CD4-positive, CD25-positive, alpha-beta regulatory T cell (primary cell): ENCODE data around the gene SNTB2. TPM values are rescaled to one million over a fixed set of nuclear protein-coding genes. Genes with fewer than 3 reads are reported as not detected.

ENCODE experiments used
- ATAC-seq, 2 donors: fragments of 150-1000 bp; cut with Tn5 transposase; one replicate each; pipeline ENCODE4 v1.10.0; 2021; ENCODE audit warnings: low read depth in 2 of 2, moderate number of reproducible peaks in 2 of 2, moderate library complexity in 1 of 2
- DNase-seq, 3 donors: peaks; one replicate each; pipeline versions ENCODE4 v3.0.0 to v3.0.0-alpha.2; 2012 to 2022; ENCODE audit warnings: mixed read lengths in 1 of 3
- H3K27ac ChIP-seq: one replicate; pipeline ENCODE4 v1.7.0; 2013; ENCODE audit warnings: mild to moderate bottlenecking, low read length; ENCODE audit not compliant: insufficient read depth, poor library complexity, severe bottlenecking
- H3K27me3 ChIP-seq: one replicate; pipeline ENCODE4 v1.7.0; 2013; ENCODE audit warnings: low read length; ENCODE audit not compliant: control insufficient read depth, insufficient read depth
- H3K36me3 ChIP-seq: one replicate; pipeline ENCODE4 v1.7.0; 2013; ENCODE audit warnings: mild to moderate bottlenecking, low read length, moderate library complexity; ENCODE audit not compliant: control insufficient read depth, insufficient read depth
- H3K4me1 ChIP-seq: 2 replicates; pipeline ENCODE4 v1.7.0; 2013; ENCODE audit warnings: mild to moderate bottlenecking, low read length; ENCODE audit not compliant: insufficient read depth, control insufficient read depth, poor library complexity, severe bottlenecking
- H3K4me3 ChIP-seq: one replicate; pipeline ENCODE4 v1.7.0; 2013; ENCODE audit warnings: low read depth, mild to moderate bottlenecking, low read length, moderate library complexity
- H3K9me3 ChIP-seq, 2 experiments: 1 replicate in 1 of 2; 2 replicates in 1 of 2; pipeline ENCODE4 v1.7.0; 2013; ENCODE audit warnings: low read length in 2 of 2, mild to moderate bottlenecking in 1 of 2, moderate library complexity in 1 of 2; ENCODE audit not compliant: control insufficient read depth in 2 of 2
- H3K27ac Mint-ChIP-seq, 3 donors: one replicate each; pipeline ENCODE4 v1.8.0; 2020 to 2022; ENCODE audit warnings: mild to moderate bottlenecking in 3 of 3, mixed read lengths in 3 of 3, moderate library complexity in 2 of 3
- H3K27me3 Mint-ChIP-seq: one replicate; pipeline ENCODE4 v1.8.0; 2022; ENCODE audit warnings: mild to moderate bottlenecking, mixed read lengths
- H3K36me3 Mint-ChIP-seq: one replicate; pipeline ENCODE4 v1.8.0; 2020; ENCODE audit warnings: mixed read lengths
- H3K4me1 Mint-ChIP-seq, 4 donors: one replicate each; pipeline ENCODE4 v1.8.0; 2020 to 2022; ENCODE audit warnings: mixed read lengths in 4 of 4, mild to moderate bottlenecking in 1 of 4
- H3K4me3 Mint-ChIP-seq, 4 donors: one replicate each; pipeline ENCODE4 v1.8.0; 2020 to 2022; ENCODE audit warnings: mild to moderate bottlenecking in 4 of 4, mixed read lengths in 4 of 4, moderate library complexity in 3 of 4
- H3K9me3 Mint-ChIP-seq, 7 donors: one replicate each; pipeline ENCODE4 v1.8.0; 2020 to 2022; ENCODE audit warnings: mixed read lengths in 7 of 7, mild to moderate bottlenecking in 3 of 7, moderate library complexity in 2 of 7
- polyA plus RNA-seq, 4 donors: library from polyadenylated mRNA; unstranded; fragments of 300-500 nt; fragmentation: Illumina TruSeq; gene quantifications; one replicate each; pipeline ENCODE4 v1.2.3, GENCODE V29; 2021
- total RNA-seq: library from RNA; stranded (reverse); gene quantifications from one replicate; pipeline ENCODE4 v1.2.3, GENCODE V29; 2022

Gene SNTB2
- total and polyA plus RNA-seq, 5 donors from 2014 or later, result 5.9 to 25.9 (median 7.7) TPM

- Histone ChIP-seq H3K4me1 (peaks cover 18% of the 10 kb centered on the region), H3K27ac (no peak overlapping the region), H3K36me3 (no peaks in the 10 kb centered on the region), H3K4me3 (no peak overlapping the region), H3K9me3 (no peaks in the 10 kb centered on the region), H3K27me3 (no peaks in the 10 kb centered on the region)
- Mint-ChIP-seq H3K27me3 (no peaks in the 10 kb centered on the region), H3K36me3 (peaks cover 10% of the 10 kb centered on the region), H3K9me3 (peaks cover 0 to 2% (median 0%) of the 10 kb centered on the region in 7 donors), H3K4me1 (peaks cover 8 to 19% (median 10%) of the 10 kb centered on the region in 4 donors), H3K4me3 (no peak overlapping the region), H3K27ac (no peak overlapping the region)
- DNase-seq, result no peak
- ATAC-seq, result no peak
These were observed 120.9 kb downstream of the SNTB2 start for GRCh38 chr16:69307856-69308255.

GRCh38 chr16:69309316-69309715 is 122.4 kb downstream of the SNTB2 start:
- Mint-ChIP-seq H3K4me3 (peak overlapping the region; percentile 33 to 81 (median 57)), H3K9me3 (peaks cover 0 to 2% (median 0%) of the 10 kb centered on the region in 7 donors), H3K36me3 (peaks cover 7% of the 10 kb centered on the region), H3K27me3 (no peaks in the 10 kb centered on the region), H3K4me1 (peaks cover 8 to 32% (median 20%) of the 10 kb centered on the region in 4 donors), H3K27ac (peak overlapping the region in 1 of 3 donors; percentile 93)
- ATAC-seq (no peak), DNase-seq (no peak)
- no peaks in the 10 kb centered on the region for H3K27me3 ChIP-seq
- peaks cover 23% of the 10 kb centered on the region for H3K4me1 ChIP-seq
- H3K27ac ChIP-seq, result no peak overlapping the region
- H3K9me3 ChIP-seq, result no peaks in the 10 kb centered on the region
- no peak overlapping the region for H3K4me3 ChIP-seq
- peaks cover 4% of the 10 kb centered on the region for H3K36me3 ChIP-seq

DNA sequence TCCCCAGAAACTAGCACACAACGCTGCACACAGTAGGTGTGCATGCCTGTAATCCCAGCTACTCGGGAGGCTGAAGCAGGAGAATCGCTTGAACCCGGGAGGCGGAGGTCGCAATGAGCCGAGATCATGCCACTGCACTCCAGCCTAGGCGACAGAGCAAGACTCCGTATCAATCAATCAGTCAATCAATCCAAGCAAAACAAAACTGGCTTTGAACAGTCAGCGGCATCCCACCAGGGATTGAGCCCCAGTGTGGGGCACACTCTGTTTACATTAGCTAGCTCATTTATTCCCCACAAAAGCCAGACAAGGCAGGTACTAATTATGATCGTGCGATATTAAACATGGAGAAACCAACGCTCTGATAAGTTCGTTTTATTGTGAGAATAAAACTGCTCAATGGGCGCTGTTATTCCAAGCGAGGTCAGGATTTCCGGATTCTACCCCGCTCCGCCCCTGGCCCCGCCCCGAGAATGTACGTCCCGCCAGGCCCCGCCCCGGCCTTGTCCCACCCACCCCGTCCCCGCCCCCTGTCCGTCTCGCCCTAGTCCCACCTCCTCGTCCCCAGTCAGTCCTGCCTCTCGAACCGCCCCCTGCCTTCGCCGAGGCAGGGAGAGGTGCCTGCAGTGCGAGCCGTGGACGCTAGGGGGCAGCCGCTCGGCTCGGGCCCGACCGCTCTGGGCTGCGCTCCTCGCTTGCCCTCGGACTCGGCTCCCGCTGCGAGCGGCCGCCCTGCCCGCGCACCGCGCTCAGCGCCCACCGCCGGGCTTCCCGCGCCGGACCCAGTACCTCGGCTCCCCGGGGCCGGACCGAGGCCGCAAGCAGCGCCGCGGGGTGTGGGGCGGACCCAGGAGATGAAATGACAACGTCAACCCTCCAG is 123.9 kb downstream of the SNTB2 start, which contains the start of gene VPS4A:
VPS4A (plus strand) TSS at position 698 of the 880 bp plus-strand sequence; CDS start at position 860, 162 bp downstream.
- Mint-ChIP-seq H3K4me1 (peaks cover 8 to 40% (median 22%) of the 10 kb centered on the region in 4 donors), H3K9me3 (peaks cover 0 to 2% (median 0%) of the 10 kb centered on the region in 7 donors)
- H3K9me3 ChIP-seq, result no peaks in the 10 kb centered on the region

DNA sequence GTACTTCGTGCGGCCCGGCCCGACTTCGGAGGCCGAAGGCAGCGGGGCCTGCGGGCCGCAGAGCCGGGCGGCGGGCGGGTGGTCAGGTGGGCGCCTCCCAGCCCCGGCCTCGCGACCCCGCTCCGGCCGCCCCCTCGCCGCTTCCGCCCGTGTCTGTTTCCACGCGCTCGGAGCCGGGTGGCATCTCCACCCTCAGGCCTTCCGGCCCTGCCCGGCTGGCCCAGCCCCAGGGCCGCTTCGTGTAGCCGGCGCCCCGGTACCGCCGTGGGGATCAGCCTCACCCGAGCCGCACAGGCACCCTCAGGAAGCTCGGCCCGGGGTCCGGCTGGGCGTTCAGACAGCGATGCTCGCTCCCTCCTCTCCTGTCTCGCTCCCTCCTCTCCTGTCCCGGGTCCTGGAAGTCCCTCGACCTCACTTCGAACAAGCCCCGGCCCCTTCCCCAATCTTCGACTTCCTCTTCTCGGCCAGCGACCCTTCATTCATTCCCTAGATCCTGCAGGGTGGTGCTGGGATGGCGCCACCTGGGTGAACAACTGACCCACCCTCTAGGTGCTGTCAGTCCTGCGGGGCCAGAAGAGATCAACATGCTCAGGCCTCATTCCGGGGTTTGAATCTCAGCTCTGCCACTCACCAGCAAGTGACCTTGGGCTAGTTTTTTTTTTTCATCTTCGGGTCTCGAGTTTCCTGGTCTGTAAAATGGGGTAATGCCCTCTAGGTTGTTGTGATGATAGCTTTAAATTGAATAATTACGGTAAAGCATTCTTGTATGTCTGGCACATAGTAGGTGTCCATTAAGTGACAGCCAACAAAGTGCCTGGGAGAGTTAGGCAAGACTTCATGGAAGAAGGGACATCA is 124.8 kb downstream of the SNTB2 start:
- H3K27ac Mint-ChIP-seq, result peak overlapping the region; percentile 74 to 95 (median 94)
- H3K4me1 Mint-ChIP-seq, result peaks cover 8 to 40% (median 22%) of the 10 kb centered on the region in 4 donors
- H3K9me3 ChIP-seq, result no peaks in the 10 kb centered on the region
- H3K4me3 Mint-ChIP-seq, result peak overlapping the region; percentile 90 to 99 (median 98)
- H3K4me1 ChIP-seq, result peaks cover 23% of the 10 kb centered on the region
- peaks cover 28% of the 10 kb centered on the region for H3K36me3 ChIP-seq
- DNase-seq (peak in 2 of 3 donors; percentile 21 to 61), ATAC-seq (peak; percentile 15 to 27)
- peaks cover 0 to 2% (median 0%) of the 10 kb centered on the region in 7 donors for H3K9me3 Mint-ChIP-seq
- H3K27me3 Mint-ChIP-seq, result no peaks in the 10 kb centered on the region
- peaks cover 9% of the 10 kb centered on the region for H3K36me3 Mint-ChIP-seq
- H3K4me3 ChIP-seq, result peak overlapping the region; percentile 83
- no peaks in the 10 kb centered on the region for H3K27me3 ChIP-seq
- peak overlapping the region; percentile 75 for H3K27ac ChIP-seq

More for the DNA sequence above, 123.9 kb downstream of the SNTB2 start, which contains the start of gene VPS4A:
- Mint-ChIP-seq H3K4me3 (peak within 1 kb of the TSS; percentile 94 to 99 (median 98)), H3K27me3 (no peaks in the 10 kb centered on the region), H3K27ac (peak within 1 kb of the TSS; percentile 92 to 95 (median 94)), H3K36me3 (peaks cover 2% of the 10 kb centered on the region)
- Histone ChIP-seq H3K4me1 (peaks cover 23% of the 10 kb centered on the region), H3K27ac (peak within 1 kb of the TSS; percentile 77), H3K36me3 (peaks cover 20% of the 10 kb centered on the region), H3K27me3 (no peaks in the 10 kb centered on the region), H3K4me3 (peak within 1 kb of the TSS; percentile 96)
- peak; percentile 98 to 99 for ATAC-seq
- peak; percentile 96 to 97 (median 97) for DNase-seq

GRCh38 chr16:69313469-69313868 is 126.5 kb downstream of the SNTB2 start:
- peak overlapping the region in 2 of 3 donors; percentile 63 to 74 for H3K27ac Mint-ChIP-seq
- Histone ChIP-seq H3K27me3 (no peaks in the 10 kb centered on the region), H3K4me1 (peaks cover 23% of the 10 kb centered on the region), H3K36me3 (peaks cover 42% of the 10 kb centered on the region), H3K4me3 (no peak overlapping the region), H3K27ac (no peak overlapping the region), H3K9me3 (no peaks in the 10 kb centered on the region)
- H3K4me3 Mint-ChIP-seq, result peak overlapping the region; percentile 61 to 90 (median 86)
- peaks cover 9% of the 10 kb centered on the region for H3K36me3 Mint-ChIP-seq
- no peaks in the 10 kb centered on the region for H3K27me3 Mint-ChIP-seq
- H3K4me1 Mint-ChIP-seq, result peaks cover 5 to 40% (median 22%) of the 10 kb centered on the region in 4 donors
- H3K9me3 Mint-ChIP-seq, result peaks cover 0 to 2% (median 0%) of the 10 kb centered on the region in 7 donors
- no peak for ATAC-seq
- no peak for DNase-seq

- Histone ChIP-seq H3K4me3 (no peak overlapping the region), H3K36me3 (peaks cover 53% of the 10 kb centered on the region), H3K4me1 (peaks cover 23% of the 10 kb centered on the region), H3K27me3 (no peaks in the 10 kb centered on the region), H3K9me3 (no peaks in the 10 kb centered on the region), H3K27ac (no peak overlapping the region)
- DNase-seq, result no peak
- H3K4me3 Mint-ChIP-seq, result peak overlapping the region in 1 of 4 donors; percentile 29
- peak overlapping the region in 1 of 3 donors; percentile 71 for H3K27ac Mint-ChIP-seq
- peaks cover 5 to 37% (median 22%) of the 10 kb centered on the region in 4 donors for H3K4me1 Mint-ChIP-seq
- no peak for ATAC-seq
- peaks cover 11% of the 10 kb centered on the region for H3K36me3 Mint-ChIP-seq
- H3K9me3 Mint-ChIP-seq, result peaks cover 0 to 2% (median 0%) of the 10 kb centered on the region in 7 donors
- H3K27me3 Mint-ChIP-seq, result no peaks in the 10 kb centered on the region
These were observed 127.6 kb downstream of the SNTB2 start for GRCh38 chr16:69314534-69314933.
